Stimulated activated CD8-positive, alpha-beta memory T cell treated with anti-CD3 and anti-CD28 coated beads, Interleukin-4, amount 100 ng/mL, for 24 hours (primary cell): ENCODE measurements around the gene FBXO24.

ENCODE experiments used
- DNase-seq: peaks from one replicate; pipeline ENCODE4 v3.0.0-alpha.2; 2020; ENCODE audit warnings: low read depth

The FBXO24 gene

GRCh38 chr7:100574362-100575205, 11.5 kb upstream of the FBXO24 start:
- DNase-seq = no peak

- no peak for DNase-seq
These were observed 10.9 kb upstream of the FBXO24 start for GRCh38 chr7:100575206-100575631.

GRCh38 chr7:100575746-100576383, 10.3 kb upstream of the FBXO24 start:
- no peak for DNase-seq

- no peak for DNase-seq
These were observed 9.6 kb upstream of the FBXO24 start for GRCh38 chr7:100576384-100576993.

- DNase-seq = no peak
These were observed 9.0 kb upstream of the FBXO24 start for GRCh38 chr7:100577103-100577502.

GRCh38 chr7:100577507-100577906, 8.6 kb upstream of the FBXO24 start:
- no peak for DNase-seq

GRCh38 chr7:100578246-100579183, 7.6 kb upstream of the FBXO24 start:
- no peak for DNase-seq

GRCh38 chr7:100580466-100581283, 5.5 kb upstream of the FBXO24 start:
- DNase-seq = no peak

- no peak for DNase-seq
These were observed 4.0 kb upstream of the FBXO24 start for GRCh38 chr7:100582041-100582579.

GRCh38 chr7:100582650-100583049, 3.5 kb upstream of the FBXO24 start:
- DNase-seq = no peak

GRCh38 chr7:100583132-100584053, 2.7 kb upstream of the FBXO24 start:
- peak; percentile 62 for DNase-seq

- DNase-seq = no peak
These were observed 2.0 kb upstream of the FBXO24 start for GRCh38 chr7:100584054-100584682.

GRCh38 chr7:100584683-100585510, 1.2 kb upstream of the FBXO24 start:
- DNase-seq = no peak

- peak; percentile 41 for DNase-seq
These were observed 440 bp upstream of the FBXO24 start, which contains the start of gene LRCH4 for GRCh38 chr7:100585511-100586265. LRCH4 (minus strand) TSS chr7:100586129; CDS start chr7:100586100, 29 bp downstream.

- DNase-seq = no peak
These were observed 2.3 kb downstream of the FBXO24 start for GRCh38 chr7:100588438-100588837.

- no peak for DNase-seq
These were observed 3.3 kb downstream of the FBXO24 start for GRCh38 chr7:100589341-100589947.
